ENCODE results near the gene IL1RAPL2.

IL1RAPL2 gene

DNA sequence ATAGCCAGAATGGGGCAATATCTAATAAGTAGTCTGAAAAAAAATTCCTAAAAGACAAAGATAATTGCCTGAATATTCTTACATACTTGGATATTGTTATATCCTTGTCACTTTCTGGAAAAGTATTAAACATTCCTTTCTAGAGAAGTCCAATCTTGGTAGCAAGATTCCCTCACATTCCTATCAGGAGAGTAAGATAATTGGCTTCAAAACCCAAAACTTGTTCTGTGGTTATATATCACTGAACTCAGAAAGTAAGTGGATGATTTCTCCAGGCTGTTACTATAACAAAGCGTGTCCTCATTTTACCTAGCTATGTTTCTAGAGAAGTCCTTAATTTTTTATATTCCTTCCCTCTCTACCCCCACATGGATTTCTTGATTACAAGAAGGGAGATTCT lies 700.5 kb downstream of the IL1RAPL2 start:
- H3K27me3 ChIP-seq (ENCODE audit: low read depth, low read length): no peaks in the 10 kb centered on the region
- no peak for TF ChIP-seq EZH2phosphoT487 (IDR thresholded peaks at IDR 0.05; ENCODE audit: low read depth)
- no peaks in the 10 kb centered on the region for H4K20me1 ChIP-seq (ENCODE audit: insufficient read depth, low read length)
- peaks cover 22% of the 10 kb centered on the region for H3K36me3 ChIP-seq (replicated peaks; ENCODE audit: low read depth, low read length)
- no peak overlapping the region for H3K4me3 ChIP-seq (ENCODE audit: low read length)
- peaks cover 91% of the 10 kb centered on the region for H3K4me1 ChIP-seq (ENCODE audit: low read length)
- H3K4me2 ChIP-seq (ENCODE audit: low read length): peak overlapping the region; percentile 64; the same call in 1 of the 2 replicates
- no peaks in the 10 kb centered on the region for H3K79me2 ChIP-seq (ENCODE audit: low read length)
- H3K9ac ChIP-seq (ENCODE audit: low read length): peak overlapping the region; percentile 79; the same call in 1 of the 2 replicates
- peak overlapping the region; percentile 98 for H3K27ac ChIP-seq (ENCODE audit: low read length)
- no peaks in the 10 kb centered on the region; the same call in 1 of the 2 replicates for H3K9me3 ChIP-seq (ENCODE audit: insufficient read depth, low read length)
- H2AFZ ChIP-seq (ENCODE audit: low read depth, low read length): no peak overlapping the region

GRCh38 chrX:105267167-105267566 lies 701.2 kb downstream of the IL1RAPL2 start:
- Histone ChIP-seq H3K27me3 (ENCODE audit: low read depth, low read length) (no peaks in the 10 kb centered on the region), H4K20me1 (ENCODE audit: insufficient read depth, low read length) (no peaks in the 10 kb centered on the region), H3K36me3 (replicated peaks; ENCODE audit: low read depth, low read length) (peaks cover 22% of the 10 kb centered on the region), H3K4me2 (ENCODE audit: low read length) (peak overlapping the region; percentile 64), H3K27ac (ENCODE audit: low read length) (peak overlapping the region; percentile 98), H3K79me2 (ENCODE audit: low read length) (no peaks in the 10 kb centered on the region), H2AFZ (ENCODE audit: low read depth, low read length) (no peak overlapping the region), H3K9me3 (ENCODE audit: insufficient read depth, low read length) (no peaks in the 10 kb centered on the region; the same call in 1 of the 2 replicates), H3K9ac (ENCODE audit: low read length) (peak overlapping the region; percentile 79), H3K4me3 (ENCODE audit: low read length) (peak overlapping the region; percentile 39), H3K4me1 (ENCODE audit: low read length) (peaks cover 85% of the 10 kb centered on the region)
- no peak for TF ChIP-seq EZH2phosphoT487 (IDR thresholded peaks at IDR 0.05; ENCODE audit: low read depth)
- TF ChIP-seq, protein P1, sequence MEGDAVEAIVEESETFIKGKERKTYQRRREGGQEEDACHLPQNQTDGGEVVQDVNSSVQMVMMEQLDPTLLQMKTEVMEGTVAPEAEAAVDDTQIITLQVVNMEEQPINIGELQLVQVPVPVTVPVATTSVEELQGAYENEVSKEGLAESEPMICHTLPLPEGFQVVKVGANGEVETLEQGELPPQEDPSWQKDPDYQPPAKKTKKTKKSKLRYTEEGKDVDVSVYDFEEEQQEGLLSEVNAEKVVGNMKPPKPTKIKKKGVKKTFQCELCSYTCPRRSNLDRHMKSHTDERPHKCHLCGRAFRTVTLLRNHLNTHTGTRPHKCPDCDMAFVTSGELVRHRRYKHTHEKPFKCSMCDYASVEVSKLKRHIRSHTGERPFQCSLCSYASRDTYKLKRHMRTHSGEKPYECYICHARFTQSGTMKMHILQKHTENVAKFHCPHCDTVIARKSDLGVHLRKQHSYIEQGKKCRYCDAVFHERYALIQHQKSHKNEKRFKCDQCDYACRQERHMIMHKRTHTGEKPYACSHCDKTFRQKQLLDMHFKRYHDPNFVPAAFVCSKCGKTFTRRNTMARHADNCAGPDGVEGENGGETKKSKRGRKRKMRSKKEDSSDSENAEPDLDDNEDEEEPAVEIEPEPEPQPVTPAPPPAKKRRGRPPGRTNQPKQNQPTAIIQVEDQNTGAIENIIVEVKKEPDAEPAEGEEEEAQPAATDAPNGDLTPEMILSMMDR (IDR thresholded peaks at IDR 0.05; ENCODE audit: low read depth, low read length): no peak

- H3K4me1 ChIP-seq (ENCODE audit: low read length): peaks cover 86% of the 10 kb centered on the region
- no peaks in the 10 kb centered on the region for H4K20me1 ChIP-seq (ENCODE audit: insufficient read depth, low read length)
- no peak overlapping the region for H2AFZ ChIP-seq (ENCODE audit: low read depth, low read length)
- H3K9ac ChIP-seq (ENCODE audit: low read length): no peak overlapping the region
- no peaks in the 10 kb centered on the region for H3K9me3 ChIP-seq (ENCODE audit: insufficient read depth, low read length)
- no peak overlapping the region for H3K4me2 ChIP-seq (ENCODE audit: low read length)
- H3K79me2 ChIP-seq (ENCODE audit: low read length): no peaks in the 10 kb centered on the region
- H3K27ac ChIP-seq (ENCODE audit: low read length): peak overlapping the region; percentile 98
- H3K27me3 ChIP-seq (ENCODE audit: low read depth, low read length): no peaks in the 10 kb centered on the region
- no peak overlapping the region for H3K4me3 ChIP-seq (ENCODE audit: low read length)
- TF ChIP-seq, protein P1 (IDR thresholded peaks at IDR 0.05; ENCODE audit: low read depth, low read length): no peak
- TF ChIP-seq EZH2phosphoT487 (IDR thresholded peaks at IDR 0.05; ENCODE audit: low read depth): no peak
- H3K36me3 ChIP-seq (replicated peaks; ENCODE audit: low read depth, low read length): peaks cover 25% of the 10 kb centered on the region
Measured at GRCh38 chrX:105269386-105269785, 703.4 kb downstream of the IL1RAPL2 start.

DNA sequence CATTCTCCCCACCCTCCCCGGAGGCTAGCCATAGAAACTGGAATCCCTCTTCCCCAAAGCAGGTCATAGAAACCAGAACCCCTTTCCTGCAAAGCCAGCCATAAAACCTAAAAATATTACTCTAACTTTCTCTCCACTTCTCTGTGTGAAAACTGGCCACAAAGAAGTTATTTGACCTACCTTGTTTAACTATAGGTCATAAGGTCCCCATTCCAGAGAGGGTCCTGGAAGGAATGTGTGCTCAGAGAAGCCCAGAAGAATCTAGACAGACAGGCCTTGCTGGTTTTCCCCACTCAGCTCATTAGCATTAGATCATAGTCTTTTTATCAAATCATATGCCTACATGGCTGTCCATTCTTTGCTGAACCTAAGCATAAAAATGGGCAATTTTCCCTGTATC lies 707.3 kb downstream of the IL1RAPL2 start:
- Histone ChIP-seq H2AFZ (ENCODE audit: low read depth, low read length) (no peak overlapping the region), H3K4me3 (ENCODE audit: low read length) (no peak overlapping the region), H3K36me3 (replicated peaks; ENCODE audit: low read depth, low read length) (peaks cover 37% of the 10 kb centered on the region), H4K20me1 (ENCODE audit: insufficient read depth, low read length) (no peaks in the 10 kb centered on the region), H3K79me2 (ENCODE audit: low read length) (no peaks in the 10 kb centered on the region), H3K9ac (ENCODE audit: low read length) (peak overlapping the region; percentile 22; the same call in 1 of the 2 replicates), H3K27me3 (ENCODE audit: low read depth, low read length) (no peaks in the 10 kb centered on the region), H3K4me1 (ENCODE audit: low read length) (peaks cover 85% of the 10 kb centered on the region), H3K27ac (ENCODE audit: low read length) (peak overlapping the region; percentile 40), H3K9me3 (ENCODE audit: insufficient read depth, low read length) (no peaks in the 10 kb centered on the region), H3K4me2 (ENCODE audit: low read length) (no peak overlapping the region)
- TF ChIP-seq, protein P1 (IDR thresholded peaks at IDR 0.05; ENCODE audit: low read depth, low read length): no peak
- TF ChIP-seq EZH2phosphoT487 (IDR thresholded peaks at IDR 0.05; ENCODE audit: low read depth): no peak

Data from OCI-LY3 (cell line).